Activated T-cell treated with anti-CD3 and anti-CD28 coated beads for 4 hours (primary cell): ENCODE data around the gene PPP2R5E.

Source experiments
- DNase-seq: peaks from one replicate; pipeline ENCODE4 v3.0.0-alpha.2; 2020

The PPP2R5E gene

DNA sequence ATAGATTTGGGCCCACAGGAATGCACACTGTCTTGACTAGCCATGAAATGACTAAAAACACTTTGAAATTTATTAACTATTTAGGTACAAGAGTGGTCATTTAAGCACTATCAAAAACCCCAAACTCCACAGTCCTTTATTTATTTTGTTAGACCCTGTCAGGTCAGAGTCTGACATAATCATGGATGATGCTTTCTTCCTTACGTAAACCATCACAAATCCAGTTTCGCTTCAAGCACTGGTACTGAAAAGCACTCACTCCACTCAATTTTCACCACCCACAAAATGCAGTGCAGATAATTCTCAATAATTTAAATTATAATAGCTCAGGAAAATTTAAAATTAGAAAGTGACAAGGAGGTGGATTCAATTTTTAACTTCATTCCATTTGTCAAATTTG, 25.8 kb downstream of the PPP2R5E start:
- DNase-seq = no peak

DNA sequence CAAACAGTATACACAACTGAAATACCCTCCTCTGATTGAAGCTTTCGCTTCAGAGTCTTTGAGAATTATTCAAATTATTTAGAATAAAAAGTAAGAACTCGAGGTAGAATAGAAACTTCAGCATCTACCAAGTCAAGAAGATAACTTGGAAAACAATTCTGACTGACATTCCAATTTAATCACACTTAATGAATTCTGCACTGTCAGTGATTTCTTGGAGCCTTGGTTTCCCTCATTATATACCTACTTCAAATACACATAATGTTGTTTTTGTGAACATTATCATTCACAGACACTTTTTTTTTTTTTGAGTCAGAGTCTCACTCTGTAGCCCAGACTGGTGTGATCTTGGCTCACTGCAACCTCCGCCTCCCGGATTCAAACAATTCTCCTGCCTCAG, 27.9 kb downstream of the PPP2R5E start:
- DNase-seq = no peak

DNA sequence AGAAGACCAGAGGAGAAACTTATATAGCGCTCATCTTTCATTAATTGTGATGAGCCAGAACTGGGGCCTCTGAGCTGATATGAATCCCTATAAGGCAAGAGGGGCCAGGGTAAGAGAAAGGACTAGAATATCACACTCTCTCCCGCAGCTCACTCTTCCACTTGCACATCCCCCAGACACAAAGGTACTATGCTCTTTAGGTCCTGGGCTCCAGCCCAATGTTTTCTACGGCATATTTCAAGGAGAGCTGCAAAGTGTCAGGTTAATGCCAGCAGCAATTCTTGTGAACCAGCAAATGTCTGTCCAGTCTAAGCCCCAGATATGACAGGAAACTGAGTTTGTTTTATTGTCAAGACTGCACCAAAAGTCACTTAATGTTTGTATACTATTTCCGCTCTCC, 29.4 kb downstream of the PPP2R5E start:
- DNase-seq = no peak

DNA sequence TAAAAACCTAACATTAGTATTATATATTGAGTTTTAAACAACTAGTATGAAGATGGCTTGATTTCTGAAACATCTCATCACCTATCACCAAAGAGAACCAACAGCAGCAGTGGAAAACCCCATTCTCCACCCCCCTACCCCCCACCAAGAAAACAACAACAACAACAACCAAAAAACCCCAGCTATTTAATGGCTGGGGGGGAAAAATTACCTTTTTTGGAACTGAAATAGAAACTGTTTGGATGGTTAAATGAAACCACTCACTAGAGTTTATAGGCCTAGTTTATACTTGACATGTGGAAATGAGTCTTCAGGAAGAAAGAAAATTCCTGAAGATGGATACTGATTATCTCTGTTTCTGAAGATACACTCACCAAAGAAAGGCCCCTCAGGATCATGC, 30.3 kb downstream of the PPP2R5E start:
- no peak for DNase-seq

DNA sequence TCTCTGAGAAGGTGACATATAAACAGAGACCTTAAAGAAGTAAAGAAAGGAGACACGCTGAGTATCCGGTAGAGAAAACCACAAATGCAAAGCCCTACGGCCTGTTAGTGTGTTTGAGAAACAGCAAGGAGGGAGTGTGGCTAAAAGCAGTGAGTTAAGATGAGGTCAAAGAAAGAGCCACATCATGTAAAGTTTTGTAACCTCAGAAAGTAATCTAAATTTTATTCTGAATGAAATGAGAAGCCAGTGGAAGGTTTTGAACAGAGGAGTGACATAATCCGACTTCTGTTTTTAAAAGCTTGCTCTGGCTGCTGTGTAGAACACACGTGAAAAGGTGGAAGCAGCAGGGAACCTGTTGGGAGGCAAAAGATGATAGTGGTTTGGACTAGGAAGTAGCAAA, 32.6 kb downstream of the PPP2R5E start:
- DNase-seq = no peak

DNA sequence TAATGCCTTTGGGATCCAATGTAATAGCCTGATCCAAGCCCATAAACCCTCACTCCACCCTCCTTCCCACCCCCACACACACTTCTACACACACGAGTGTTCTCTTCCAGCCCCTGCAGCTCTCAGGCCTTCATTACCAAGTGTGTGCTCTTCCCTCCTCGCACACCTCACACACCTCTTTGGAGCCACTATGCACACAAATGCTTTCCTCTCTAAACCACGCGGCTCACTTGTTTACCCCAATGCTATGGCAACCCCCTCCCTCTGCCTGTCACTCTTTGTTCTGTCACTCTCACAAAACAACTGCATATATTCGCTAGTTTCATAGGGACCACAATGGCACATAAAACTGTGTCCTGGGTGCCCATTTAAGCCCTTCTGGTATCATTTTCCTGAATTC, 35.1 kb downstream of the PPP2R5E start:
- no peak for DNase-seq

DNA sequence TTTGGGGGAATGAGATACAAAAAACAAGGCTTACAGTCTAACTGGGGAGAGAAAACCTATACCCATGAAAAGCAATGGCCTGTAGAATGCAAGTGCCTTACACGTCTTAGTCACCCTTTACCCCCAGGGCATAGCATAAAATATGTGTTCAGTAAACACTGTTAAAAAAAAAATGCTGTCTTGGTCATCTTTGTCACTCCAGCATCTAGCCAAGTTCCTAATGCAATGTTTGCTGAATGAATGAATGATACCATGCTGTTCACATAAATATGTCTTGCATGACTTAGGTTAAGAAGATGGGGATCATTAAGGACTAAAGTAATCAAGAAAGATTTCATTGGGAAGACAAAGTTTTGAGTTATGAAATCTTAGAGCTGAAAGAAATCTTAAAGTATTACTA, 38.5 kb downstream of the PPP2R5E start:
- DNase-seq = no peak

DNA sequence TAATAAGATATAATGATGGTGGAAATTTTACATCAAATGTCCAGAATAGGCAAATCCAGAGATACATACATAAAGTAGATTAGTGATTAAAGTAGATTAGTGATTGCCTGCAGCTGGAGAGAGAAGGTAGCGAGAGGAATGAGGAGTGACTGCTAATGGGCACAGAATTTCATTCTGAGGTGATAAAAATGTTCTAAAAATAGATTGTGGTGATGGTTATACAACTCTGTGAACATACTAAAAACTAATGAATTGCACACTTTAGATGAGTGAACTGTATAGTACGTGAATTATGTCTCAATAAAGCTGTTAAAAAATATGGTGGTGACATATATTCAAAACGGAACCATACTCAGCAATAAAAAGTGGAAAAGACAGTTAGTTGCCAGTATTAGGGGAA, 41.7 kb downstream of the PPP2R5E start:
- DNase-seq = no peak

DNA sequence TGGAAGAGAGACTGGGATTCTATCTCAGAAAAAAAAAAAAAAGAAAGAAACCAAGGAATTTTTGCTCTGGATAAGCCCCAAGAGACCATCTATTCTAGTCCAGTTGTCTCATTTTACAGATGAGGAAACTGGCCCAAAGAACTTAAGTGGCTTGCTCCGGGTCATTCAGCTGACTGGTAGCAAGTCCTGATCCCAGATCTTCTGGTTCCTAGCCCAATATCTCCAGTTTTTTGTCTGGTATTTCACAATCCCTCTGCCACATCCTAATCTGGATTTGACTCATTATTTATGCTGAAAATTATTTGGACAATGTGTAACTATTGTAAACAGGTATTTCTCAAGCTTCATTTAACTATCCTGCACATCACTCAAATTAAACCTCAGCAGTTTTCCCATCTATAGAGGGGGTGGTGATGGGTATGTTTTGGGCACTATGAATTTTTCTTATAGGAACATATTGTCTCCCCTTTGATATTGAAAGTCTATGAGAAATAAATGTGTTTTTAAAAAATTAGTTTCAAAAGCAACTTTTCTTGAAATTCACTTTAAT, 43.4 kb downstream of the PPP2R5E start:
- no peak for DNase-seq

DNA sequence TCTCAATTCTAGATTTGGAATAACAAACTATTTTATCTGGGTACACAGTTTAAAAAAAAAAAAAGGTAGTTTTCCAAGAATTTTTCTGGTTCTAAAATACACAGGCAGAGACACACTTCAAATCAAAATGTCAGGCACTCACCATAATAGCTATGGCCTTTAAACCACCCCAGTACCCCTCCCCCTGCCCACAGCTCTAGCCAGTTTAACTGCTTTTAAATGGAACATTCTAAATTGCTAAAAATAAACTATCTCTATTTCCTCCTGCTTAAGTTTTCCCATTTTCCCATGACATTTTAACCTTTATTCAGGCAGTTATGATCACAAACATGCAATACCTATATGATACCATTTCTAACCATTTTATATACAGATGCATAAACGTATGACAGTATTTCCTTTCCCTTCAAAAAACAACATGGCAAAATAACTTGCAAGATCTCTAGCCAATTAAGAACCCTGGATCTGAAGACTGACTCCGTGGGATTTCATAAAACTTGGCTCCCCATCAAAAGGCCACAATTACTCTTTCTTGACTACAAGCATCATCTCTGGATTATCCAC, 46.3 kb downstream of the PPP2R5E start:
- DNase-seq = no peak

DNA sequence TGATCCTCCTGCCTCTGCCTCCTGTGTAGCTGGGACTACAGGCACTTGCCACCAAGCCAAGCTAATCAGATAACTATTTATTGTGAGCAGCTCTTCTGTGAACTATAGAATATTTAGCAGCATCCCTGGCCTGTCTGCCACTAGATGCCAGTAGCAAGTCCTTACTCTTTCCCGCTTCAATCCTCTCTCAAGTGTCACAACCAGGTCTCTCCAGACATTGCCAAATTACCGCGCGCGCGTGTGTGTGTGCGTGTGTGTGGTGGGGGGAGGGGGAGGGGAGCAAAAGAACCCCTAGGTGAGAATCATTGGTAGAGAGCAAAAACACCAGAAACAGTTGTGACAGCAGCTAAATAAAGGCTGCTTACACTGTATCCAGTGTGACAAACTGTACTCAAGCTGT, 49.9 kb downstream of the PPP2R5E start:
- no peak for DNase-seq

DNA sequence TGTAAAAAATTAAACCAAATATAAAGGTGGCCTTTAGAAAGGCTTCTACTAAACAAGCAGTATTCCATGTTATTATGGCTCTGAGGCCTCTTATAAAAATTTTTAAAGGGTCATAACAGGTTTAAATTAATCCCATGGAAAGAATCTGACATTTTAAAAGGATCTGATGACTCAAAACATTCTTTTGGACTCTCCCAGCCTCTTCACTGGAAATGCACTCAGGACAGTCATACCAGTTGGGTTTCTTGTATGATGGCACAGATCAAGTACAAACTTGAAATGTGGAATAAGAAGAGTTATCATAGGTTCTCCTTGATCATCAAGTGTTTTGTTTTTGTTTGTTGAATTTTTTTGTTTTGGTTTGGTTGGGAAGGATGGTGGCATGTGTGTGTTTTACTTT, 50.8 kb downstream of the PPP2R5E start:
- DNase-seq = no peak

DNA sequence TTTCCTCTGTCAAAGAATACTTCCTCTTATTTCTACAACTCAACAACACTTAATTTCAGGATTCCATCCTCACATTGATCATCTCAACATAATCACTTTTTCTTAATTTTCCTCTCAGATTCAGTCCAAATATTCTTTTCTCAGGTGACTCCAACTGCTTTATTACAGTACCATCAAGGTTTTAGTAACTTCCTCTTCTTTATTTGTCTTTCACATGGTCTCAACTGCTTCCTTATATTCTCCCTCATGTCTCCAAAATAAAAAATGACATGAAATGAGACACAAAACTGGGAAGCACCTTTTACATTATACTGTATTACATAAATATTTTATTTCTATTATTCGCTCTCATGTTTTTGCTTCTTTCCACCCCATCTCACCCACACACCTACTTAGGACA, 55.5 kb downstream of the PPP2R5E start:
- DNase-seq = no peak

DNA sequence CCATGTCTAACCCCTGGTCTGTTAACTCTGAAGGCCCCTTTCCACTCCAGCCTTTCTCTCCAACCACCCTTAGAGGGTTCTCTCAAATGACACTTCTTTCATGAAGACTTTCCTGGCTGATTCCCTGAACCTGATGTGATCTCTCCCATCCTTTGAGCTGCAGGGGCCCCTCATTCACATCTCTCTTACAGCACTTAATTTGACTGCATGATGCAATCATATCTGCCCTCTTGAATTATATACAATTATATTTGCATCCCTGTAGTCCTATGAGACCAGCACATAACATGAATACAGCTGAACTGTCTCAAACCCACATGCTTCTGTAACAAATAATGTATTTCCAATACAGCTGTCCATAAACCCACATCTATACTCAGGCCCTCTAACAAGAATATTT, 56.4 kb downstream of the PPP2R5E start:
- DNase-seq = no peak

DNA sequence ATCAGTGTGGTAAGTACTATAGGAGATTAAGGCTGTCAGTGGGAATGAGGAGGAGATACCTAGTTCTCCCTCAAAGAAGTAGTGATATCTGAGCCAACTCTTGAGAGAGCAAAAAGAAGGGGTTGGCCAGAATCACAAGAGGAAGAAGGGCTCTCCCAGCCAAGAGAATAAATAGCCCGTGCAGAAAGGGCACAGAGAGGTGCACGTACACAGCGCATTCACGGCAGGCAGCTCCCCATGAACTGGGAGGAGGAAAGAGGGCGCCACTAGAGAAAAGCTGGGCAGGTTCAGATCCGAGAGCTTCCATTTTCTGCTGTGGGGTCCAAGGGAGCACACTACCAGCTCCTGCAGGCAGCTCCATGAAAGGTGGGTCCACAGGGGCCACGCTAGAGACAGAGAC, 59.9 kb downstream of the PPP2R5E start:
- DNase-seq = no peak

DNA sequence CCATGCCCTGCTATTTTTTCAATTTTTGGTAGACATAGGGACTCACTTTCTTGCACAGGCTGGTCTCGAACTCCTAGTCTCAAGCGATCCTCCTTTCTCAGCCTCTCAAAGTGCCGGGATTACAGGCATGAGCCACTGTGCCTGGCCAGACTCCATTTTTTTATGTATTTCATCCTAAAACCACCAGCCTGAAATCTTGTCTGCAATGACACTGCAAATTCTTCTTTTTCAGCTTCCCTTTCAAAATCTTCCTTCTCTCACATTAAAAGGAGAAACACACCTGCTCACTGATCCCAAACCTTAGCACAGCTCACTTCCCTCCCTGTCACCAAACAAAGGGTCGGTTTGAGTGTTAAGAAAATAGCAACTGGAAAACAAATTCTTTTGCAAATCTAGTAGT, 62.6 kb downstream of the PPP2R5E start:
- DNase-seq = no peak

DNA sequence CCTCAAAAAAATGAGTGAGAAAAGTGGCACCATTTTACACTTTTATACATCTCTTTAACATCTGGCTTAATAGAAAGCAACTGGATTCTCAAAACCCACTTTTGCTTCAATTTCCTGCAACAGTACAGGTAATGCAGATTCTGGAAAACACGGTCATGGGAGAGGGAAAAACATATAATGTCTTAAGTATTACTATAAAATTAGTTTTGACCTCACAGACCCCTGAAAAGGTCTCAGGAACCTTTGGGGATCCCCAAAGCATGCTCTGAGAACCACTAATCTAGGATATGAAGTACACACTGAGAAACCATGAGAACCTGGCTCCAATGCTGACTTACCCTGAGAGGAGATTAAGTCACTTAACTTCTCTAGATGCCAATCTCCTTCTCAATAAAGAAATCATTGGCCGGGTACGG, 64.7 kb downstream of the PPP2R5E start:
- no peak for DNase-seq

DNA sequence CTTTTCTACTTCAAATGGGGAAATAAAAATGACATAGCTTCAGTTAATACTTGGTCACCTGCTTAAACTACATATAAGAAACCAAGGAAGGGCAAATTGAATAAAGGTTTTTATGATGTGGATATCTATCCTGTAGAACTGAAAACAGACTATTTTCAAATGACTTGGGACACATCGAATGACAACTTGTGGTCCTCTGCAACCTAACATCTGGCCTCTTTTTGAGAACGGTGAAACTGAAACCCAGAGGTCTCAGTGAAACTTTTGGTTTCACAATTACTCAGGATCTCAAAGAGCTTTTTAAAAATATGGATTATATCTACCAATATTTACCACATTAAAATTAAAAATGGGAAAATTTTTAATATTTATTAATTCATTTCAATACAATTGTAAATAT, 65.2 kb downstream of the PPP2R5E start:
- DNase-seq = no peak

DNA sequence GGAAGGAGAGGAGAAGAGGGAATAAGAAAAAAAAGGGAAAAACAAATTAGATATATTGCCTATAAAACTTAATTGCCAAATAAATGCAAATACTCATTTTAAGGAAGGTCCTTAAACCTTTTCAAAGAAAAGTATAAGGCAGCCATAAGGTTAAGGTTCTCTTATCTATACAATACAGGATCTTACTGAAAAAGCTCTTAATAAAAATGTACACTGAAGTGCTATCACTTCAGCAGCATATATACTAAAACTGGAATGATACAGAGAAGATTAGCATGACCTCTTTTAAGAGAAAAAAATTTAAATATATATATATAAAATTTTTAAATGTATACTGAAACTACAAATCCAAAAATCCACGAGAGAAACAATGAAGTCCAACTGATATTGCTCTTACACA, 65.6 kb downstream of the PPP2R5E start:
- DNase-seq = no peak

DNA sequence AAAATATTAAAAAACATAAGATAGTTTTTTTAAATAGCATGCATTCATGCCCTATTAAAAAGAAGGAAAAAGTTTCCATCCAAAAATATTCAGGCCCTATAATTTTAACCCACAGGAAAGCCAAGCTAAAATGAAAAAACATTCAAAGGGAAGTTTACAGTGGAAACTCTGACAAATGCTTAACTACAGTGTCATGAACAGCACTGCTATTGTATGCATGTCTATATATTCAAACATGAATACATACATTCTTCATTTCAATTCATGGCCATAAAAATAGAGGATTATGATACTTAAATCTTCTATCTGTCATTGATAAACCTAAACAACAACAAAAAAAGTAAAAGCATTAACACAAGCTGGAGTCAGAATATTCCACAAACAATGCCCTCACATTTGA, 67.4 kb downstream of the PPP2R5E start:
- DNase-seq = no peak

DNA sequence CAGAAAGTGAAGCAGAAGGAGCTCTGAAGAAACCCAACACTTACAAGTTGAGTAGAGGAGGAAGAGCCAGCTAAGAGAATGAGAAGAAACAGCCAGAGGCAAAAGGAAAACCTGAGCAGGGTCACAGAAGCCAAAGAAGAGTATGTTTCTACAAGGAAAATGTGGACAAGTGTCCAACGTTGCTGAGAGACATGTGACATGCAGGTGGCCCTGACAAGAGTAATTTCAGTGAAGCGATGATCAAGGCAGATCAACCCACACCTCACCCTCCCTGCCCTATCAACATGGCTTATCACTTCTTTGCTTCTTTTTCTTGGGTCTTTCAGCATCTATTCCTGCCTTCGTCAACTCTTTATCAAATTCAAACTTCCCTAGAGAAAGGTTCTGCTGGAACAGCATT, 68.3 kb downstream of the PPP2R5E start:
- DNase-seq = no peak

DNA sequence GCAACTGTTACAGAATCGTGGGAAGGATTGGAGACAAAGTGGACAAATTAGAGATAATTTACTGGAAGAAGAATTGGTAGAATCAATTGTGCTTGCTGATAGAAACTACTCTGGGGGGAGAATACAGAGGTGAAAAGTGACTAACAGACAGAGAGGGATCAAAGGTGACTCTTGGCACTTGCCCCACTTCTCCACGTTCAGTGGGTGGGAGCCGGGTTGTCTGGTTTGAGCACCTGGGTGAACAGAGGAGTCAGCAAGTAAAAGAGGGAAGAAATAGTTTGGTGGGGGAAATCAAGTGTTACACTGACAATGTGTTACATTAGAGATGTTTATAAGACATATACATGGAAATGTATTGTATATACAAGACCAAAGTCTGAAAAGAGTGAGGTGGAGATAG, 69.1 kb downstream of the PPP2R5E start:
- no peak for DNase-seq

DNA sequence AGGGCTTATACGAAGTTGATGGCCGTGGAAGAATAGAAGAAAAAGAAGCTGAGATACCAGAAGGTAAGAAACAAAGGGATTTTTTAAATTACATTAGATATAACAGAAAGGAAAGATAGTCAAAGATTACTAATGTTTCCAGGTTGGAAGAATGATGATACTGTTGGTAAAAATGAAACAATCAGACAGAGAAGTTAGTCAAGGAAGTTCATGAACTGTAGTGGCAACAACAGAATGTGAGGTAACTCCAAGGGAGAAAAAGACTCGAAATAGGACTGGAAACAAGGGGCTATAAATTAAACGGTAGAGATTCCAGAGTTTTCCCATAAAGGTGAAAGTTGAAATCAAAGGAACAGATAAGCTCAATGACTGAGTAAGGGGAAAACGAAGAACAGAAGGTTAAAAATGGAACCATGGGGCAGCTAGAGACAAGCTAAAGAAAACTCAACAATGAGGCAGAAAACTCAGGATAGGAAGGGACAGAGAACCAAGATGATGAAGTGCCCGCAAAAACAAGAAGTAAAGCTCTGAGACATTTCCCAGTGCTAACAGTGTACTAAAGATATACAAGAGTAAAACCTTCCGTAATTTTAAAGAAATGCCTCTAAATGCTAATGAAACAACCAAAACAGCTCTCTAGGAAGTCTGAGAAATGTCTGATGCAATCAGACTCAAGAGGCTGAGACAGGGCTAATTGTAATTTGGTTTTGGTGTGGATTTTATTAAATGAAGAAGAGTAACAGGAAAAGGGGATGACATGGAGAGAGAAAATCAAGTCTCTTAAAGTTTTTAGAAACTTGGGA, 70.0 kb downstream of the PPP2R5E start:
- DNase-seq = no peak

DNA sequence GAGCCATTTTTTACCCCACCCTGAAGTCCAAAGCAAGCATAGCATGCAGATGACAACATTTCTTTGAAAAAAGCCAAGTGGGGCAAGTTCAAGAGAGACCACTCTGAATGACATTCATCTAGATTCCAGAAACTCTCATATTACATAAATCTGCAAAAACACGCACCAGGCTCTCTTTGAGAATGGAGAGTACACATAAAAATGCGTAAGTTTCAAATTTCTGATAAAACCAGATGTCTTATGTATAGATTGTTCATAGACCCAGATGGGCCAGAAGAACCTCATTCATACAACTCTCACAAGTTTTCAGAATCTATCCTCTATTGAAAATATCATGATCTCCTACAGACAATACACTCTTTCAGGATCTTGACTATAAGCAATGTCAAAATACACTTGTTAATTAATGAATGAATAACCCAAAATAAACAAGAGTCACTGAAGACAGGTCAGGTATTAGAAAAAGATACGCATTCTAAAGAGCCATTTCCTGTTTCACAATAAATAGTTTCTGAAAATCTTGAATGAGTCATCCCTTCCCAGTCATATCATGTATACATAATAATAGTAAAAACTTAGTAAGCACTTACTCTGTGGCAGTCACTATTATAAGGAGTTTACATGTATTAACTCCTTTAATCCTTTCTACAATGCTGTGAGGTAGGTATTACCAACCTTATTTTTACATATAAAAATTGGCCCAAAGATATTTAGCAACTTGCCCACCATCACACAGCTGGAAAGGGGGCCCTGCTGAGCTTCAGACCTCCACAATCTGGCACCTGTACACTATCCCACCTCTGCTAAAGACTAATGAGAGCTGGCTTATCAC, 72.0 kb downstream of the PPP2R5E start:
- DNase-seq = no peak
